GM12878 (cell line): ENCODE data around the gene GPC3. TPM values are rescaled to one million over a fixed set of nuclear protein-coding genes. Genes with fewer than 3 reads are reported as not detected.

Experiments used
- ATAC-seq: fragments of 200-7000 bp; cut with Tn5 transposase; 3 replicates; pipeline ENCODE4 v1.9.1; 2020; ENCODE audit warnings: mild to moderate bottlenecking, moderate library complexity
- BruUV-seq: library from RNA; stranded (reverse); fragments of 400-500 nt; replicated peaks from 2 replicates; lab custom pipeline; 2021; lab: Mats Ljungman, UMichigan
- CTCF ChIA-PET: fragments of 300-600 bp; sonication (Branson Sonifier 250); formaldehyde crosslinking; extraction: SDS; loops from one replicate; lab custom pipeline; 2021; ENCODE audit warnings: inconsistent platforms; lab: Yijun Ruan, JAX
- POLR2A ChIA-PET: fragments of 350-600 bp; formaldehyde crosslinking; extraction: SDS; loops from one replicate; lab custom pipeline; 2021; ENCODE audit warnings: inconsistent platforms; lab: Charles Lee
- RAD21 ChIA-PET: fragments of 300-600 bp; sonication (Branson Sonifier 250); formaldehyde crosslinking; loops from one replicate; lab custom pipeline; 2023; ENCODE audit warnings: antibody characterized with exemption; ENCODE audit not compliant: unreplicated experiment; lab: Charles Lee
- SMC1A ChIA-PET: fragments of 300-600 bp; sonication (Branson Sonifier 250); formaldehyde crosslinking; loops from one replicate; lab custom pipeline; 2023; ENCODE audit not compliant: unreplicated experiment, uncharacterized antibody; lab: Charles Lee
- DNase-seq: peaks from one replicate; pipeline ENCODE4 v3.0.0-alpha.2; 2011; ENCODE audit warnings: low read depth, low spot score
- FAIRE-seq: peaks from 3 replicates; lab custom pipeline; 2011; peaks lifted over from hg19 to GRCh38; lab: Jason Lieb, UNC
- H2AFZ ChIP-seq: 2 replicates; pipeline ENCODE4 v1.6.0; 2011; ENCODE audit warnings: low read depth, low read length, control low read depth; ENCODE audit not compliant: control insufficient read depth
- H3K27ac ChIP-seq: 2 replicates; pipeline ENCODE4 v1.5.1; 2011; ENCODE audit warnings: control low read depth; ENCODE audit not compliant: control insufficient read depth, insufficient read depth
- H3K27me3 ChIP-seq, 2 experiments: replicated peaks in 1 of 2; 2 replicates each; pipeline versions ENCODE4 v1.6.0 to v1.6.1; 2011; ENCODE audit warnings: low read length in 1 of 2; ENCODE audit not compliant: control insufficient read depth in 2 of 2, insufficient read depth in 2 of 2
- H3K36me3 ChIP-seq, 2 experiments: 2 replicates each; pipeline ENCODE4 v1.5.1; 2011; ENCODE audit warnings: low read length in 1 of 2; ENCODE audit not compliant: control insufficient read depth in 2 of 2, insufficient read depth in 2 of 2
- H3K4me1 ChIP-seq: 2 replicates; pipeline ENCODE4 v1.6.1; 2011; ENCODE audit warnings: mild to moderate bottlenecking, low read length, moderate library complexity, mixed read lengths; ENCODE audit not compliant: control insufficient read depth, insufficient read depth
- H3K4me2 ChIP-seq: 2 replicates; pipeline ENCODE4 v1.6.0; 2011; ENCODE audit warnings: control low read depth; ENCODE audit not compliant: control insufficient read depth, insufficient read depth
- H3K4me3 ChIP-seq: fragments of 200-600 bp; sonication (generic); 2 replicates; pipeline ENCODE4 v1.5.1; 2016
- H3K79me2 ChIP-seq: 2 replicates; pipeline ENCODE4 v1.6.0; 2011; ENCODE audit warnings: low read length; ENCODE audit not compliant: control insufficient read depth, insufficient read depth
- H3K9ac ChIP-seq: 2 replicates; pipeline ENCODE4 v1.8.0; 2011; ENCODE audit warnings: low read length, control low read depth, mixed read lengths; ENCODE audit not compliant: control insufficient read depth, insufficient read depth
- H3K9me3 ChIP-seq: replicated peaks from 3 replicates; pipeline ENCODE4 v1.5.1; 2011; ENCODE audit warnings: mild to moderate bottlenecking, low read length; ENCODE audit not compliant: control insufficient read depth, insufficient read depth
- H4K20me1 ChIP-seq: 2 replicates; pipeline ENCODE4 v1.6.0; 2011; ENCODE audit not compliant: control insufficient read depth, insufficient read depth
- KLF5 ChIP-seq: fragments of 450-650 bp; IDR thresholded peaks from 2 replicates; pipeline ENCODE4 v1.6.1; 2014; ENCODE audit warnings: mild to moderate bottlenecking; ENCODE audit not compliant: partially characterized antibody
- MYB ChIP-seq: fragments of 150-350 bp; IDR thresholded peaks from 2 replicates; pipeline ENCODE4 v1.6.1; 2014; ENCODE audit warnings: mild to moderate bottlenecking, low read depth, low read length, borderline replicate concordance
- NR2C1 ChIP-seq: fragments of 450-650 bp; IDR thresholded peaks from 2 replicates; pipeline ENCODE4 v1.6.1; 2017; ENCODE audit warnings: antibody characterized with exemption, mild to moderate bottlenecking, moderate library complexity
- WGBS: methylation state at CpG from one replicate; pipeline ENCODE4 v1.1.6; 2016; ENCODE audit warnings: low lambda C conversion rate; ENCODE audit not compliant: insufficient replicate concordance, insufficient coverage; ENCODE audit errors: missing lambda C conversion rate; 5-methylcytosine and 5-hydroxymethylcytosine counted together
- in situ Hi-C: fragments of 300-500 bp; cut with MboI; formaldehyde crosslinking; loops from 9 replicates; pipeline ENCODE4 v1.14.3; 2018; ENCODE audit warnings: mixed read lengths
- intact Hi-C: fragments of 100-400 bp; cut with micrococcal nuclease; formaldehyde crosslinking; loops from one replicate; pipeline ENCODE4 v1.14.2; 2022; ENCODE audit not compliant: unreplicated experiment
- polyA plus RNA-seq, 11 experiments: library from polyadenylated mRNA; depleted of rRNA in 4 of 11; unstranded in 6 of 11; stranded (reverse) in 5 of 11; fragments of >200 nt; fragmentation: Nextera tagmentation in 4 of 11; fragmentation: Illumina TruSeq in 1 of 11; extraction: Ambion mirVana in 4 of 11; extraction: Trizol in 1 of 11; gene quantifications; 1 replicate in 1 of 11; 2 replicates in 10 of 11; pipeline versions ENCODE4 v1.2.1 to v1.2.3, GENCODE V29; 2011 to 2016; ENCODE audit warnings: inconsistent platforms in 2 of 11, missing spikeins in 2 of 11, low read depth in 1 of 11
- total RNA-seq, 4 experiments: library from RNA; depleted of rRNA in 3 of 4; stranded (reverse); fragments of >200 nt in 3 of 4; fragmentation: Illumina TruSeq in 1 of 4; extraction: Trizol in 1 of 4; gene quantifications; 2 replicates each; pipeline versions ENCODE4 v1.2.1 to v1.2.3, GENCODE V29; 2013 to 2021

Gene GPC3
- total and polyA plus RNA-seq, 10 of the 15 experiments (the other 5 are each of a cell fraction or from before 2014, with no cell fraction given) = 0.09 to 0.82 TPM; not detected in 8

DNA sequence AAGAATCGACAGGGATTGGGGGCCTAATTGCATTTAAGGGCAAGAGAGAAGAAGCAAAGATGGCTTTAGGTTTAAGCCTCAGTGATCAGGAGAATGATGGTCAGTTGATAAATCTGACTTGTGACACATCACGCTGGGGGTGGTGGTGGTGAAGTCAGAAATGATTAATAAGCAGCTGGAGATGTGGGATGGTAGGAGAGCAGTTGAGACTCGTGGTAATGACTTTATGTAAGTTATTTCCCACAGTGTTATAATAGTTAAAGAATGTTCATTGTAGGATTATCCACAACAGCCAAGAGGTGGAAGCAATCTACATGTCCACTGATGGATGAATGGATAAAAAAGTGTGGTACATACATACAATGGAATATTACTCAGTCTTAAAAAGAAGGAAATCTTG, 391.2 kb downstream of the GPC3 start:
- 32% methylated on average over 3 of the region's 3 CpGs for WGBS
- no TSS peak for BruUV-seq
- FAIRE-seq = no peak

DNA sequence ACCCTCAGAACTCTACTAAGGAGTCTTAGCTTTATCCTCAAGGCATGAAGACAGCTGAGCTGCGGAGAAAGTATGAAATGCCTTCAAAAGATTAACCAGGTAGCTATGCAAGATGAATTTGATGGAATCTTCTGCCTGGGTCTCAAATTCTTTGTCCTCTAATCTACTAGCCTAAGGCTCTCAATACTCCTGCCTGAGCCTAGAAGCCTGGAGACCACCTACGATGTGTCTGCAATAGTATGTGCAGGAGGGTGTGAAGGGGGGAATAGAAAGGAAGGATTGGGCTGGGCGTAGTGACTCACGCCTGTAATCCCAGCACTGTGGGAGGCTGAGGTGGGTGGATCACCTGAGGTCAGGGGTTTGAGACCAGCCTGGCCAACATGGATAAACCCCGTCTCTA, 391.9 kb downstream of the GPC3 start:
- Histone ChIP-seq H3K4me2 (no peak overlapping the region), H3K9me3 (no peaks in the 10 kb centered on the region), H2AFZ (no peak overlapping the region), H3K27ac (no peak overlapping the region), H4K20me1 (no peaks in the 10 kb centered on the region), H3K9ac (no peak overlapping the region), H3K36me3 (no peaks in the 10 kb centered on the region), H3K79me2 (no peaks in the 10 kb centered on the region), H3K4me1 (no peaks in the 10 kb centered on the region), H3K4me3 (no peak overlapping the region), H3K27me3 (no peaks in the 10 kb centered on the region)
- WGBS = 60% methylated on average over 5 of the region's 5 CpGs
- POLR2A ChIA-PET = no interaction called here
- RAD21 ChIA-PET = no interaction called here
- SMC1A ChIA-PET = no interaction called here
- FAIRE-seq = no peak
- no peak for DNase-seq
- in situ Hi-C loops = no loop called here
- no TSS peak for BruUV-seq
- CTCF ChIA-PET = interaction anchor here (0.6 kb wide), 1 partner anchor 229 kb away, joined by 3 read pairs; no protein-coding TSS in a partner anchor
- intact Hi-C loops = no loop called here
- TF ChIP-seq KLF5 = no peak
- no peak for ATAC-seq

More for the DNA sequence above, 391.2 kb downstream of the GPC3 start:
- ChIA-PET RAD21 (no interaction called here), CTCF (no interaction called here), SMC1A (no interaction called here), POLR2A (no interaction called here)
- H3K9ac ChIP-seq = no peak overlapping the region
- H3K4me1 ChIP-seq = no peaks in the 10 kb centered on the region
- DNase-seq = no peak
- H3K36me3 ChIP-seq = no peaks in the 10 kb centered on the region
- no peak overlapping the region for H3K4me2 ChIP-seq
- H2AFZ ChIP-seq = no peak overlapping the region
- TF ChIP-seq NR2C1 (no peak), MYB (no peak)
- no peaks in the 10 kb centered on the region for H3K27me3 ChIP-seq
- intact Hi-C loops = no loop called here
- no peak for ATAC-seq
- H3K4me3 ChIP-seq = no peak overlapping the region
- H3K79me2 ChIP-seq = no peaks in the 10 kb centered on the region
- in situ Hi-C loops = no loop called here
- H3K9me3 ChIP-seq = no peaks in the 10 kb centered on the region
- H4K20me1 ChIP-seq = no peaks in the 10 kb centered on the region
- H3K27ac ChIP-seq = no peak overlapping the region
